HG03097 (cell line): ENCODE measurements around the gene APOBEC2.

ENCODE experiments used
- ATAC-seq: cut with Tn5 transposase; IDR thresholded peaks from one replicate; pipeline ENCODE4 v1.9.1; 2021; ENCODE audit not compliant: unreplicated experiment, low FRiP score

The APOBEC2 gene

DNA sequence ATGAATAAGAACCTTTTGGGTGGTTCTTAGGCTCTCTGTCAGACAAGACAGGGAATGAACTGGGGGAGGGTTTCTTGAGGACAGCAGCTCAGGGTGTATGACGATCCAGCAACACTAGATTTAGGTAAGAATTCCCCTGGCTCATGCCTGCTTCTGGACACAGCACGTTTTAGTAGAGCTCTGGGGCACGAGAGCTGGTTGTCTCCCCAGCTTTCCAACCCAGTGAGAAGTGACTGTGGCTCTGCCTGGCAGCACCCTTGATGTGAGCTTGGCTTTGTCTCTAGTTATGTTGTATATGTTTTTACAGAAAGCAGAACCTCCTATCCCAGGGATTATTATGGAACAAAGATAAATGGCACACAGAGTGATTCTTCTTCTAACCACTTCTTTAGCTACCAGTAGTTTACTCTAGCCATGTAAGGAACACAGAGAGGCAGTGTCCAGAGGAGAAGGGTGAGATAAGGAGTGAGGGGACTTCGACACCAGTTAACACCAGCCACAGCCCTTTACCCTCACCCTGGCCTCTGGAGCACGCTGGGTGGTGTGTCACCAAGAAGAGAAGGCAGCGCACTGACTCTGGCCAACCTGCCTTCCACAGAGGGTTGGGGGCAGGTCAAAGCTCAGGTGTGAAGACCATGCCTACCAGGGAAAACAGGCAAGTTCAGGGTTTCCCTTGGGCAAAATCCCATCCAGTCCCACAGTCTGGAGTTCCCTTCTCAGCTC is 3.9 kb downstream of the APOBEC2 start:
- no peak for ATAC-seq

DNA sequence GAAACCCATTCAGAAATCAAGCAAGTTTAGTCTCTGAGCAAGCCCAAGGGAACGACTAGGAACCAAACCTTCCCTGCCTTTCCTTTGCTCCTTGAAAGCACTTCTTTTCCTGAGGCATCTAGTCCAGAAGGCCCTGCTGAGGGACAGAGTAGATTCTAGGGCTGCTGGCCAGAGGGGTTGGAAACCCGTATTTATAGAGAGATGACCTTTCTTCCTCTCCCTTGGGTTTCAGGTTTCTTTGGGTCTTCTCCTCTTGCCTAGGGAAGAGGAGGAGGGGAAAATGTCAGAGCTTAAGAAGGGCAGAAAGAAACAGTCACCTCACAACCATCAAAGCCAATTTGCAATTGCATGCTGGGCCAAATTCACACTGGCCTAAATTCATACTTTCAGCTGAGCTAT is 5.8 kb downstream of the APOBEC2 start:
- ATAC-seq: no peak

DNA sequence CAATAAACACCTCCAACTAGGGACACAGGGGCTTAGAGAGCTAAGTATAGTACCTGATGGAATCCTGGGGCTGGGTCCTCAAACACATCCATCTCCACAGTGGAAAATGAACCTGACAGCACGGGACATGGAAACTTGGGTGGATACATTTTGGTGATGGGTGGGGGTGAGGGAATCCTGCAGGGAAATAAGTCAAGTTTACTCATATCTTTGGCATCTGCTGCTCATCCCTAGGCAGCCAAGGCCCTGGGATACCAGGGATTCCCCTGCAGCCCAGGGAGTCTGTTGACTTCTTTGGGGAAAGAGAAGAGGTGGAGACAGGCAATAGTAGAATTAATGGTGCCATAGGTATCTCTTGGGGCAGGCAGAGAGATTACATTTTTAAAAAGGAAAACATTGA is 6.6 kb downstream of the APOBEC2 start:
- no peak for ATAC-seq

DNA sequence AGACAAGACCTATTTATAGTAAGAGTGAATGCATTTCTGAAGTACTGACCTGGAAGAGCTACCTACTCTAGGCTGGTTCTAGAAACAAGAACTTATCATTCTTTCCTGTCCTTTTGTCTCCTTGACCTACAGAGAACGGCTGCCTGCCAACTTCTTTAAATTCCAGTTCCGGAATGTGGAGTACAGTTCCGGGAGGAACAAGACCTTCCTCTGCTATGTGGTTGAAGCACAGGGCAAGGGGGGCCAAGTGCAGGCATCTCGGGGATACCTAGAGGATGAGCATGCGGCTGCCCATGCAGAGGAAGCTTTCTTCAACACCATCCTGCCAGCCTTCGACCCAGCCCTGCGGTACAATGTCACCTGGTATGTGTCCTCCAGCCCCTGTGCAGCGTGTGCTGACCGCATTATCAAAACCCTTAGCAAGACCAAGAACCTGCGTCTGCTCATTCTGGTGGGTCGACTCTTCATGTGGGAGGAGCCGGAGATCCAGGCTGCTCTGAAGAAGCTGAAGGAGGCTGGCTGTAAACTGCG is 8.3 kb downstream of the APOBEC2 start:
- ATAC-seq: no peak

DNA sequence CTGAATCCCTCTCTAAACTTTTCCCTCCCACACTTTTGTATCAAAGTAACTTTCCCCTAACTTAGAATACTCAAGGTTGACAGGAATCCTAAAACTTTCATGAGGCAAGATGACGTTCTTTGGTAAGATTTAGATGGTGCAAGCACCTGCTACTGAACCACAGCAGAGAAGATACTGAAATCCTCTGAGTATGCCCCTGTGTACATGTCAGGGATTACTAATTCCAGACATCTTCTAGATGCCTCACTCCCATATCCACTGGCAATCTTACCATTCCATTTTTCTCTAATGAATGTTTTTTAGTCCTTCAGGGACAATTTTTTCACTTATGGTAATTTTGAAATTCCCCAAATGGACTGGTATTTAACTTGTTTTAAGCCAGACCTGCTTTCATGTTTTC is 9.1 kb downstream of the APOBEC2 start:
- ATAC-seq: no peak

DNA sequence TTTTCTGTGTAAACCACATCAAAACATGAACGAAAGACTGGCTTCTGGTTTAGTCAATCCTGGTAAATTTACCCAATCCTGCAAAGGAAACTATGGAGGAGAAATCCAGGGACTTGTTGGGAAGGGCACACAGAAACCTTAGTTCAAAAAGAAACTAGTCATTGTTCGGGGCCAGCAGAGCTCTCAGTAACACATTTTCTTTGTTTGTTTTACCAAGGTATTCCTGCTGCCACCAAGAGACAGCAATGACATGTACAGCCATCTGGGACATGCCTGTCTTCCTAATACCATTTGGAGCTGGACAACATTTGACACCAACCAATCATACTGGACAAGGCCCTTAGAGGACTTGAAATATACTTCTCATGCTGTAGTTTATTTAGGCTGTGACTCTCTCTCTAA is 10.9 kb downstream of the APOBEC2 start:
- ATAC-seq: no peak

DNA sequence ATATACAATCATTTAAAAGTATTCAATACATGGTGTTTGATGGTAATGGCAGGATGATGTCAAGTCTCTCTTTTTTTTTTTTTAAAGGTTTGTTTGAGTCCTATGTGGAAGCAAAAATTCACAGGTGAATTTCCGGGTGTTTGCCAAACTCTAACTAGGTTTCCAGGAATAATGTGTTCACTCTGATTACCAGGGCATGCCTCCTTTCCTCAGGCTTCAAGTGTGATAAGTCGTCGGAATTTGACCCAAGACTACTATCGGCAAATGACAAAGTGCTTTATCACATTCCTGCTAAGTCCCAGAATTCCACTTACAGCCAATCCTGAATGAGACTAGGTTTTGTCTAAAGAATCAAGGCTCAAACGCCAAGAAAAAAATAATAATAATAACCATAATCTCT is 11.8 kb downstream of the APOBEC2 start:
- ATAC-seq: no peak

DNA sequence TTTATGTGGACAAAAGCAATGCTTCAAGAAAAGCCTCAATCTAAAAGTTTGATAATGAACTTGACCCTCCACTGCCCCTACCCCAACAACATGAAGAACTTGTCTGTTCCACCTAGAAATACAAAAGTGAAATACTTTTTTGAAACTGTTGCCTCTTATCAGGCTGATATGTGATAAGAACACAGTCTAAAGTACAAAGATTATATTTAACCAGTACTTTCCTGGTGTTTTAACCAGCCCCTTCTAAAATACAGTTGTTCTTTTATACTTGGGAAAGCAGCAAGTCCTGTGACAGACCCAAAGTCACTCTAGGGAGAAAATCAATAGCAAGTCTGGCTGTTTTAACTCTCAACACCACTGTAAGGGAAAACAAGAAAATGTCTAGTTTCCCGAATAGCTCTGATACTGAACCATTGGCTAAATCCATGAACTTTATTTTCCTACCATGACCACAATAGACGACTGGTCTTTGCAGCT is 12.6 kb downstream of the APOBEC2 start:
- ATAC-seq: no peak

DNA sequence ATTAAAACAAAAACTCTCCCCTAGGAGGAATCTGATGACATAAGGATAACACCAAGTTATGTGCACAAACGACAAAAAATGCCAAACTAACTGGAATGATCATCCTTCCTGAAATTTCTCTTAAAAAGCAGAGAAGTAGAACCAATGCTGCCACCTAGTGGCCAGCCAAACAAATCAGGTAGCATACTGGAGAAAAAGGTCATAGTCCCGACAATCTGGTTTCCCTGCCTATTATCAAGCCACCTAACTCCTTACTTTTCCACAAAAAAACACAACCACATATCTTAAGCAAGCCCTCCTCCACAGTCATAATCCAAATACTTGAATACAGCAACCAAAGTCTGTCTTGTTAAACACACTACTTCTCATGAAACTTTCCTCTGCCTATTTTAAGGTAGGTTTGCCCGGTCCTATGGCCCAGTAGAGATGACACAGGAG is 13.9 kb downstream of the APOBEC2 start:
- ATAC-seq: no peak

DNA sequence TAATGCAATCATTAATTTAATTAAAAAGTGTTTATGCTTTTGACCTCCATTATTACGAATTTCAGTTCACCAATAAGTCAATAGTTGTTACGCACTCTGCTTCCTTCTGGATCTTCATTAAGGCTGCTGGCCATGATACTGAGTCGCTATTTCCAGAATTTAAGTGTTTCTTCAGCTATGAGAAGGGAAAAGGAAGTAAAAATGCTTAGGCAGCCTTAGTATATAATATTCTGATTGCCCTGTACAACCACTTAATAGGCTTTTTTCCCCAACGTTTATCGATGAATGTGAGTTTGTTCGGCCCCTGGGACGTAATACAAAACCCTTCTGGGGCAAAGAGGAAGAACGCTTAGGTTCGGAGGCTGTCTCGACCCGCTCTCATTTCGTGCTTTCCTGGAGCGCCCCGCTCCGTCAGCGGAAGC is 18.5 kb downstream of the APOBEC2 start:
- no peak for ATAC-seq

DNA sequence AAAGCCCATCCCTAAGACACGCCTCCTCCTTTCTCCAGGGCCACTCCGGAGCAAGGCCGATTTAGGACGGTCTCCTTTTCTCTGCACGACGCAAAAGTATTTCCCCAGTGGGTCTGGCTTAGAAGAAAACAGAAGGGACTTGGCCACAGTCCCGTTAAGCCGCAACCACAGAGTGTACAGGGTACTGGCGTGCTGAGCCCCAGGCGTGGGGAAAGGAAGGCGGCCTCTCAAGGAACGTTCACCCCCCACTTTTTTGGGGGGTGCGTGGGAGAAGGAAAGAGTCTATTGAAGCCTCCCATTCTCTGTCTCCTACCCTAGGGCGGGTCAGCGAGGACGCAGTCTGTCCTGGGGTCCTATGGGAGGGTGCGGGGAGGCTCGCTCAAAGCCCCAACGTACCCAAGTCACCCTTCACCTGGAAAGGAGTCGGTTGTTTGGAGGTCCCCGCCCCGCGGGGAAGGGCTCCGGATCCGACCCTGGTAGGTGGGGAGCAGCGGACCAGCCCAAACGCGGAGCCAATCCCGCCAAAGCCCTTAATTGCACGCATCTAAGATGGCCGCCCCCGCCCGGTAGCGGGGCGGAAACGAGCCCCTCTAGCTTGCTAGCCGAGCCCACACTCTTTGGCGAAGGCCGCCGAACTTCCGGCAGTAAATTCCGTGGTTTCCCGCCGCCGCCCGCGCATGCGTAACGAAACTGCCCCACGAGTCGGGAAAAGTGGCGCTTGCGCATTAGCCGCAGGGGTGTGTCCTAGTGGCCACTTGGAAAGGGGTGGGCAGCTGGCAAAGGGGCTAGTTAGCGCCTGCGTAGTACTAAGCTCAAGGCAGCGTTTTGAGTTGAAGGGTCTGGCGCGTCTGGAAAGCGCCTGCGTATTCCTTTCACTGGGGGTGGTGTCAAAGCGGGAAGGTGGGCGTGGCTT is 19.2 kb downstream of the APOBEC2 start, which contains the start of gene OARD1:
Gene OARD1 (minus strand): TSS at position 434 of the 913 bp plus-strand sequence. CDS start 722 bp downstream, outside the sequence.
- ATAC-seq: peak; percentile 63

DNA sequence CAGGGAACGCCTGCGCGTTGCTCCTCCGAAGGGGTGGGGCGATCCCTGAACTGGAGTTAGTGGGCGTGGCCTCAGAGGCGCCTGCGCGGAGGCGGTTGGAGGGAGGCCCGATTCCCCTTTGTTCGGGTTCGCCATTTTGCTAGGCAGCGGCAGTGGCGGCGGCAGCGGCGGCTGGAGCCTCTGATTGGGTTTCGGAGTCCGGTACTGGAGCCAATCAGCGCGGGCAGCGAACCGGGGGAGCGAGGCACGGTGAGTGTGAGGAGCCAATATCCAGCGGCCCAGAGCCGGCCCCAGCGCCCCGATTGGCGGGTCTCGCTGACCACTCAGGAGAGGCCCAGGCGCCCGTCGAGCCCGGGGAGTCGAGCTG is 19.8 kb downstream of the APOBEC2 start, which contains the start of gene NFYA:
Gene NFYA (plus strand): TSS at position 139 of the 367 bp plus-strand sequence. CDS start 6,116 bp downstream, outside the sequence.
- ATAC-seq: peak; percentile 58

DNA sequence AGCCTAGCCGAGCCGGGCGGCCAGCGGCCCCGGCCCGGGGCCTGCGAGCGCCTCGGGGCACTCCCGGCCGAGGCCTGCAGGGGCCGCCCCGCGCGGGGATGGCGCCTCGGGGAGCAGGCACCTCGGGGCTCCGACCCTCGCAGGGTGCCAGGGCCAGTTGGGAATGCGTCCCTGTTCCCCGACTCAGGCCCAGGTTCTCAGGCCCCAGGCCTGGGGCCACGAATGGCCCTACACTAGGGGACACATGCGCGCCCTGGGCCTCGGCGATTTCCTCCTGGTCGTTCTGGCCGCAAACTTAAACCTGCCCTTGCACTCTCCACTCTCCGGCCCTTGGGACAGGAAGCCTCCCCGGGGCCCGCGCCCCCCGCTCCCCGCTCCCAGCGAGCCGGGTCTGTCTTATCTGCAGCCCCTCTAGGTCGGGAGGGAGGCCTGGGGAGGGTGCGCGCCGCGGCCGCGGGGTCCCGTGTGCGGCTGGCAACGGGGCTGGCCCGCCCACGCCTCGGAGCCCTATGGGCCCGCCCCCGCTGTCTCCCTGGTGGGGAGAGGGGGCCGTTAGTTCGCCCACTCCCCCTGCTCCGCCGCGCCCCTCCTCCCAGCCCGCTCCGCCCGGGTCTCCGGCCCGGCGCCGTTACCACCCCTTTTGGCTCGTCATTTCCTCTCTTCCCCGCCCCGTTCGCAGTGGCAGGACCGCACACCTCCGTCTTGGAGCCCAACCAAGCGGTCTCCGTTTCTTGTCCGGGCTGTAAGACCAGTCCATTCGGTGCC is 20.4 kb downstream of the APOBEC2 start:
- ATAC-seq: peak; percentile 29

DNA sequence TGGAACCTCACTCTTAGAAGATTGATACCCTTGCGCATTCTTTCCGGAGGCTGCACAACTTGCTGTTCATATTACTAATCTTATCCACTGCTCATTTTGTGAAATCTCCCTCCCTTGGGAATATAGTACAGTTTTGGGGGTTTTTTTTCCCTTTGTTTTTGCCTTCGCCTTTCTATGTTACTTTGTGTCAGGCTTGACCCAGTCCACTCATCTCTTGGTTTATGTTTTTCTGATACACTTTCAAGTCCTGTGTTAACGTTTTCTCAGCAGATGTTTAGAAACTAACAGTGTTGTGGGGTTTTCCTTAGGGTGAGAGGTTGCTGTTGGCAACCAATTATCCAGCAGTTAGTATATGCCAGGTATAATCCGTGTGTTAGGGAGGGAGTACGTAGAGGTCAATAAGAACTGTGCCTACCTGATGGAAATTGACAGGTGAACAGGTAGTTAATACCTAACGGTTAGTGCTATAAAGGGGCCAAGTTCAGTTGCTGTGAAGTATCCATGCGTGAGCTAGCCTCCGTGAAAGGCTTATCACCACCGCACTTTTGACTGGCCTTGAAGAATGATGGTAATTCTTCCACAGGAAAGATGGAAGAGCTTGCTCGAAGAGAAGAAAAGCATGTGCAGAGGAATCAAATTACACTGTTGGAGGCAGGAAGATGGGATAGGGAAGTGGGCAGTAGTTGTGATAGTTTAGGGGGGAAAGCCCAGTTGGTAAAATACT is 21.1 kb downstream of the APOBEC2 start:
- ATAC-seq: no peak

DNA sequence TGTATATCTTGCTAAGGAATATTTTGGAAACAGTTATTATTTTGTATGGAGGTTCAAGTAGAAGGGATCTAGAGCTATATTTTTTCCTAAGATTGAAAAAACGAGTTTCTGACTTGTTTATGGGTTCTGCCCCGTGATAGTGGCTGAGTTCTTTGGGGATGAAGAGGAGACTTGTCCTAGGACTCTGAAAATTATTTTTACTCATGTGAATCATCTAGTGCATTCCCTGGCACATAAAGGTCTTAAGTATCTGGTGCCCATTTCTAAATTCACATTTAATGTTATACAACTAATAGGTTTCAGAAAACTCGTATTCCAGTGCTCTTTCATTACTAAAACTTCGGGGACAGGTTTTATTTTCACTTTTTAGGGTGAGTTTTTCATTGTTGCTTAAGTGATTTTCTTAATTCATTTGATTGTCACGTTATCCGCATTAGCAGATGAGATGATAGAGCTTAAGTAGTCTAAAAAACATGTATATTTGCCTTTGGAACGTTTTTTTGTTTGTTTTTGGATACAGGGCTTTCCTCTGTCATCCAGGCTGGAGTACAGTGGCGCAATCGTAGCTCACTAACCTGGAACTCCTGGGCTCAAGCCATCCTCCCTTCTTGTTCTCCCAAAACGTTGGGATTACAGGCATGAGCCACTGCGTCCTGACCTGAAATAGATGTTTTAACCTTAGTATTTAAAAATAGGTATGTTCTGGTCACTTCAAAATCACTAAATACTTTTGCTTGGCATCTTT is 21.9 kb downstream of the APOBEC2 start:
- ATAC-seq: no peak

DNA sequence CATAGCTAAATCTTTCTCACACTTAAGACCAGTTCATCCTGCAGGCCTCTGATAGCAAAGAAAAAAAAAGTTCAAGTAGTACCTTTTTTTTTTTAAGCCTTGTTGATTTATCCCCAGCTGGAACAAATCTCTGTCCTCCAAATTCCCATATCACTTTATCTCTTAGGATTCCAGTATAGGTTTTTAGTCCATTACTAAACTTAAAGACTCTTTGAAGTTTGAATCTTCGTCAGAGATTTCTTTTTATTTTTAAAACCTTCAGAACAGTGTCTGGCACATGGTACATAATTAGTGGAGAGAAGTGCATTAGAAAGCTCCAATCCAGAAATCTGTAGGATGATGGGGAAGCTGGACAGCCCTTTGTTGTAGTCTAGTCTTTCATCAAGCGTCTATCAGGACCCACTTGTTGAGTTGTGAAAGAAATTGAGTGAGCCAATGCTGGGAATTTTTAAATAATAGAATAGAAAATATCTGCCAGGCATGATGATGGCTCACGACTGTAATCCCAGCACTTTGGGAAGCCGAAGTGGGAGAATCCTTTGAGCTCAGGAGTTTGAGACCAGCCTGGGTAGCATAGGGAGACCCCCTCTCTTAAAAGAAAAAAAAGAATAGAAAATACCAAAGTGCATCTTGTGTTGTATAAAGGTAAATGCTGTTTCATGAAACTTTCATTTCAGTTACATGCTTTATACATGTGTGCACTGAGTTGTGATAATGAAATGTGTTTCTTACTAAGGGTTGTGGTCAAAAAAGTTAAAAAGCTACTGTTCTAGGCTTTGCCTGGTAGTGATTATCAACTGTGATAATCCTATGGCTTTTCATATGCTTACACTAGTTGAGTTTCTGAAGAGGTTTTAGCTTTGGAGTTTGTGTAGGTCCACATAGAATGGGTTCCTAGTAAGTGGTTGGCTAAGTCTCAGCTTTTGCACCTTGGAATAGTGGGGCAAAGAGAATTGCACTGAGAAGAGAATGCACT is 22.9 kb downstream of the APOBEC2 start:
- no peak for ATAC-seq

DNA sequence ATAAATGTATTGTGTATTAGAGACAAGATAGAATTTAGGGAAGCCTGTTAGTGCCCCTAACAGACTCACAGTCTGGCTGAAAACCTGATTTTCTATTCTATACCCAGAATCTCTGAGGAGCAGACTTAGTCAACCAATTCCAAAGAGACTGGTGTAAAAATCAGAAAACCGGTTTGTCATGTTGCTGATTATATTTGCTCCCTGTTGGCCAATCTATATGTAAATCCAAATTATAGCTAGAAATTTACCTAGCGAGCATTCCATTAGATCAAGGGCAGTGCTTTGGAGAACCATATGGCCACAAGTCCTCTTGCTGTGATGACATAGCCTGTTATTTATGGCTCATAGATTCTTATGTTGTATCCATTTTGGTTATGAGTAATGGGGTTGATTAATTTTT is 24.5 kb downstream of the APOBEC2 start:
- no peak for ATAC-seq

DNA sequence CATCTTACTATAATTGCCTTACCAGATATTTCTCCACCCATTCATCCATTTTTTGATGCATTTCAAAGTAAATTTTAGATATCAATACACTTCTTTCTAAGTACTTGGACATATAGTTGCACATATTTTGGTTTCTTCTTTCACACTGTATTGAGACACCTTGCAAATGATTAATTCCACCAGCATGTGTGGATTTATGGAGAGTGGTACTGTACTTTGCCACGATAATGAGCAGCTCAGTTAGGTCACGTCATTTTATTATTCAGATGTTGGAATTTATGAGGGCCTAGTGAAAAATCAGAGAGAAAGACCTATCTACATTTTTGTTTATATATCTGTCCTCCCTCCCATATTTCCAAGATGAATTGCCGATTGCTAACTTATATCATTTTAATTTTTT is 25.1 kb downstream of the APOBEC2 start:
- ATAC-seq: no peak
